Fibroblast of skin of left biceps (primary cell): ENCODE results near the gene FNDC3B.

Source experiments
- DNase-seq, 2 experiments: peaks; one replicate each; pipeline ENCODE4 v3.0.0-alpha.2; 2013; ENCODE audit warnings: low read depth in 2 of 2

FNDC3B gene

GRCh38 chr3:172188511-172188910, 149.1 kb downstream of the FNDC3B start:
- no peak for DNase-seq

- DNase-seq = no peak
Observed at GRCh38 chr3:172189213-172189612, 149.8 kb downstream of the FNDC3B start.

GRCh38 chr3:172189987-172190603, 150.7 kb downstream of the FNDC3B start:
- DNase-seq = no peak

- no peak for DNase-seq
Observed at GRCh38 chr3:172190980-172191379, 151.6 kb downstream of the FNDC3B start.

GRCh38 chr3:172191629-172192028, 152.3 kb downstream of the FNDC3B start:
- no peak for DNase-seq

- DNase-seq = no peak
Observed at GRCh38 chr3:172192830-172193415, 153.5 kb downstream of the FNDC3B start.

GRCh38 chr3:172193436-172193835, 154.1 kb downstream of the FNDC3B start:
- DNase-seq = no peak

GRCh38 chr3:172194702-172195406, 155.5 kb downstream of the FNDC3B start:
- peak; percentile 23 to 26 for DNase-seq

- DNase-seq = no peak
Observed at GRCh38 chr3:172195407-172195754, 156.0 kb downstream of the FNDC3B start.

GRCh38 chr3:172197344-172197743, 158.0 kb downstream of the FNDC3B start:
- DNase-seq = no peak

- no peak for DNase-seq
Observed at GRCh38 chr3:172198428-172198827, 159.1 kb downstream of the FNDC3B start.

GRCh38 chr3:172199850-172200369, 160.5 kb downstream of the FNDC3B start:
- DNase-seq = no peak

GRCh38 chr3:172201136-172201869, 161.9 kb downstream of the FNDC3B start:
- DNase-seq = peak; percentile 71 to 73

- peak; percentile 83 to 87 for DNase-seq
Observed at GRCh38 chr3:172201870-172202236, 162.5 kb downstream of the FNDC3B start.

GRCh38 chr3:172202797-172203196, 163.4 kb downstream of the FNDC3B start:
- DNase-seq = no peak

GRCh38 chr3:172203522-172204258, 164.3 kb downstream of the FNDC3B start:
- no peak for DNase-seq

GRCh38 chr3:172204716-172205115, 165.3 kb downstream of the FNDC3B start:
- no peak for DNase-seq

- DNase-seq = no peak
Observed at GRCh38 chr3:172208586-172209332, 169.4 kb downstream of the FNDC3B start.

GRCh38 chr3:172209333-172210321, 170.2 kb downstream of the FNDC3B start:
- no peak for DNase-seq

GRCh38 chr3:172210355-172210754, 171.0 kb downstream of the FNDC3B start:
- no peak for DNase-seq
